K562 (cell line): ENCODE measurements around the gene STX11. TPM values are rescaled to one million over a fixed set of nuclear protein-coding genes. Genes with fewer than 3 reads are reported as not detected.

Experiments used
- RUNX1 ChIP-seq: sonication (generic); IDR thresholded peaks from 2 replicates; pipeline ENCODE4 v1.6.1; 2016; ENCODE audit warnings: antibody characterized with exemption, low read depth
- SREBF1 ChIP-seq: fragments of 150-350 bp; IDR thresholded peaks from 2 replicates; pipeline ENCODE4 v1.6.1; 2014; ENCODE audit warnings: antibody characterized with exemption, low read depth, low read length, borderline replicate concordance
- ZBTB40 ChIP-seq, 2 experiments: fragments of 450-650 bp in 1 of 2; sonication (generic) in 1 of 2; formaldehyde crosslinking in 1 of 2; IDR thresholded peaks; 2 replicates each; pipeline versions ENCODE4 v1.7.1 to v1.9.0; 2016 to 2022; ENCODE audit warnings: inconsistent platforms in 1 of 2, mild to moderate bottlenecking in 1 of 2, missing genetic modification reagents in 1 of 2
- polyA plus RNA-seq, 8 experiments: library from polyadenylated mRNA; depleted of rRNA in 4 of 8; stranded (reverse) in 5 of 8; unstranded in 3 of 8; fragments of >200 nt; fragmentation: Nextera tagmentation in 2 of 8; fragmentation: Illumina TruSeq in 1 of 8; extraction: Ambion mirVana in 2 of 8; extraction: Trizol in 1 of 8; gene quantifications; 2 replicates each; pipeline versions ENCODE4 v1.2.1 to v1.2.3, GENCODE V29; 2011 to 2014; ENCODE audit warnings: inconsistent platforms in 1 of 8, missing spikeins in 1 of 8
- total RNA-seq, 7 experiments: library from RNA; depleted of rRNA in 6 of 7; stranded (reverse); fragments of >200 nt in 6 of 7; fragmentation: Illumina TruSeq in 2 of 7; extraction: Trizol in 2 of 7; gene quantifications; 2 replicates each; pipeline versions ENCODE4 v1.2.1 to v1.2.3, GENCODE V29; 2011 to 2021; ENCODE audit warnings: low replicate concordance in 1 of 7

Gene STX11
- total and polyA plus RNA-seq, 9 of the 15 experiments (the other 6 are each of a cell fraction or from before 2014, with no cell fraction given) = 0.06 to 0.73 (median 0.40) TPM

- no peak for TF ChIP-seq ZBTB40 (IDR thresholded peaks at IDR 0.05)
- TF ChIP-seq ZBTB40 (CRISPR knock-in tag; IDR thresholded peaks at IDR 0.05) = no peak
- no peak for TF ChIP-seq SREBF1
- TF ChIP-seq RUNX1 = no peak
These were observed at the start of gene STX11 (continued) for GRCh38 chr6:144149894-144150709.
